A549 (cell line): ENCODE measurements around the gene BCL6. TPM values are rescaled to one million over a fixed set of nuclear protein-coding genes. Genes with fewer than 3 reads are reported as not detected.

Experiments used
- ATAC-seq, 2 experiments: fragments of 200-7000 bp in 1 of 2; fragments of >200 bp in 1 of 2; cut with Nextera tagmentation in 1 of 2; cut with Tn5 transposase in 1 of 2; 3 replicates each; pipeline versions ENCODE4 v1.8.0 to v1.9.1; 2018 to 2020; ENCODE audit warnings: mild to moderate bottlenecking in 1 of 2, moderate library complexity in 1 of 2
- CTCF ChIA-PET: fragments of 300-600 bp; sonication (Branson Sonifier 250); formaldehyde crosslinking; extraction: SDS; loops from one replicate; lab custom pipeline; 2021; ENCODE audit warnings: antibody characterized with exemption, inconsistent platforms; lab: Yijun Ruan, JAX
- POLR2A ChIA-PET: fragments of 350-600 bp; formaldehyde crosslinking; extraction: SDS; loops from one replicate; lab custom pipeline; 2021; ENCODE audit warnings: antibody characterized with exemption, inconsistent platforms; lab: Yijun Ruan, JAX
- DNase-seq, 2 experiments: peaks; one replicate each; pipeline versions ENCODE4 v3.0.0 to v3.0.0-alpha.2; 2011 to 2016; ENCODE audit warnings: low read depth in 1 of 2, low spot score in 1 of 2
- FAIRE-seq: peaks from 2 replicates; lab custom pipeline; 2011; peaks lifted over from hg19 to GRCh38; lab: Jason Lieb, UNC
- H3K27ac ChIP-seq, 2 experiments: fragments of >200 bp; sonication (Bioruptor Twin); formaldehyde crosslinking; 3 replicates each; pipeline ENCODE4 v1.5.1; 2016 to 2017
- H3K4me1 ChIP-seq: fragments of >200 bp; sonication (Bioruptor Twin); formaldehyde crosslinking; 3 replicates; pipeline ENCODE4 v1.6.1; 2016
- H3K4me2 ChIP-seq: fragments of >200 bp; sonication (Bioruptor Twin); formaldehyde crosslinking; 3 replicates; pipeline ENCODE4 v1.6.1; 2016
- H3K4me3 ChIP-seq: fragments of >200 bp; sonication (Bioruptor Twin); formaldehyde crosslinking; 3 replicates; pipeline ENCODE4 v1.5.1; 2016
- H3K9me3 ChIP-seq: fragments of >200 bp; sonication (Bioruptor Twin); formaldehyde crosslinking; 3 replicates; pipeline ENCODE4 v1.6.1; 2016
- CBX2 ChIP-seq: fragments of 200-600 bp; sonication (generic); IDR thresholded peaks from 2 replicates; pipeline ENCODE4 v1.6.1; 2016; ENCODE audit warnings: low read depth, mild to moderate bottlenecking, borderline replicate concordance
- CHD4 ChIP-seq: fragments of 200-600 bp; sonication (generic); IDR thresholded peaks from 2 replicates; pipeline ENCODE4 v1.6.1; 2016; ENCODE audit warnings: antibody characterized with exemption, mild to moderate bottlenecking, borderline replicate concordance
- HDAC2 ChIP-seq: fragments of 200-600 bp; sonication (generic); IDR thresholded peaks from 2 replicates; pipeline ENCODE4 v1.6.1; 2016
- JUNB ChIP-seq: fragments of >200 bp; sonication (Bioruptor Twin); formaldehyde crosslinking; IDR thresholded peaks from 2 replicates; pipeline ENCODE4 v1.6.1; 2016
- MAFK ChIP-seq: fragments of 450-650 bp; IDR thresholded peaks from 2 replicates; pipeline ENCODE4 v1.6.1; 2014; ENCODE audit not compliant: partially characterized antibody
- NR3C1 ChIP-seq: fragments of >200 bp; sonication (Bioruptor Twin); formaldehyde crosslinking; IDR thresholded peaks from 3 replicates; pipeline ENCODE4 v1.6.1; 2017
- RFX5 ChIP-seq: fragments of 450-650 bp; IDR thresholded peaks from 2 replicates; pipeline ENCODE4 v1.7.1; 2014; ENCODE audit warnings: antibody characterized with exemption, mild to moderate bottlenecking, moderate library complexity
- WGBS: methylation state at CpG from one replicate; pipeline ENCODE4 v1.1.6; 2017; ENCODE audit errors: missing lambda C conversion rate; 5-methylcytosine and 5-hydroxymethylcytosine counted together
- polyA plus RNA-seq, 4 experiments: library from polyadenylated mRNA; depleted of rRNA in 3 of 4; stranded (reverse); fragments of >200 nt; fragmentation: RNase III in 1 of 4; extraction: RNeasy Plus Mini Kit Qiagen cat#74134 plus additional on column Dnase treatment in 1 of 4; gene quantifications; 2 replicates in 3 of 4; 3 replicates in 1 of 4; pipeline ENCODE4 v1.2.3, GENCODE V29; 2011 to 2017
- TF ChIP-seq, protein P1 (sequence below): IDR thresholded peaks from 2 replicates; pipeline ENCODE4 v1.6.1; 2012
- TF ChIP-seq, protein P2 (sequence below): fragments of 150-350 bp; IDR thresholded peaks from 2 replicates; pipeline ENCODE4 v1.6.1; 2014; ENCODE audit warnings: low read depth, mild to moderate bottlenecking, low read length
- TF ChIP-seq, protein P3 (sequence below): fragments of 250-450 bp; sonication (Bioruptor Pico); IDR thresholded peaks from 2 replicates; pipeline ENCODE4 v1.5.0; 2021; ENCODE audit warnings: mild to moderate bottlenecking, moderate library complexity, borderline replicate concordance
- TF ChIP-seq, protein P4 (sequence below): fragments of >200 bp; sonication (Bioruptor Twin); formaldehyde crosslinking; IDR thresholded peaks from 3 replicates; pipeline ENCODE4 v1.6.1; 2016

Gene BCL6
- polyA plus RNA-seq, 2 of the 4 experiments (the other 2 are of a cell fraction): 7.0 to 10.4 TPM

DNA sequence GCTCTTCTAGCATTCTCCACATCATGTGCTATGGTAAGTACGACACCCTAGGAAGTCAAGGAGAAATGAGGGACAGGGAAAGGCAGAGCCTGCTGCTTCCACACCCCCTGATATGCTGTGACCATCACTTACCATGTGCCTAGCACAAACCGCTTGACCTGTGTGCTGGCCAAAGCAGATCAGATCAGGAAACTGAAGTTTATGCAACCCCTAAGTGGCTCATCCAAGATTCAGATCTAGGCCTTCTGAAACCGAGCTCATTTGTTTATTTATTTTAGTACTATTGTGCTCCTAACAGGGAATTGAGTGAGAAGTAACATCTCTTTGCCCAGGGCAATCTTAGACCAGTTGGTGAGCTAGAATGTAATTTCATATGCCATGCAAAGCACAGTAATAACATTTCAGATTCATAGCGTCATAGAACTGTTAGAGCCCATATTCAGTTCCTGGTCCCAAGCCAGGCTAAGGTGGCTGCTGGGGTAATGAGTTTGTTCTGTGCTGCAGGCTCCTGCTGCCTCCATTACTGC is 42.7 kb downstream of the BCL6 start, which contains the start of gene RTP2:
Gene RTP2 (minus strand): TSS at position 51 of the 527 bp plus-strand sequence. CDS start 429 bp downstream, outside the sequence.
- TF ChIP-seq, protein P1, sequence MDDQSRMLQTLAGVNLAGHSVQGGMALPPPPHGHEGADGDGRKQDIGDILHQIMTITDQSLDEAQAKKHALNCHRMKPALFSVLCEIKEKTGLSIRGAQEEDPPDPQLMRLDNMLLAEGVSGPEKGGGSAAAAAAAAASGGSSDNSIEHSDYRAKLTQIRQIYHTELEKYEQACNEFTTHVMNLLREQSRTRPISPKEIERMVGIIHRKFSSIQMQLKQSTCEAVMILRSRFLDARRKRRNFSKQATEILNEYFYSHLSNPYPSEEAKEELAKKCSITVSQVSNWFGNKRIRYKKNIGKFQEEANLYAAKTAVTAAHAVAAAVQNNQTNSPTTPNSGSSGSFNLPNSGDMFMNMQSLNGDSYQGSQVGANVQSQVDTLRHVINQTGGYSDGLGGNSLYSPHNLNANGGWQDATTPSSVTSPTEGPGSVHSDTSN: no peak
- TF ChIP-seq RFX5: no peak
- TF ChIP-seq, protein P2, sequence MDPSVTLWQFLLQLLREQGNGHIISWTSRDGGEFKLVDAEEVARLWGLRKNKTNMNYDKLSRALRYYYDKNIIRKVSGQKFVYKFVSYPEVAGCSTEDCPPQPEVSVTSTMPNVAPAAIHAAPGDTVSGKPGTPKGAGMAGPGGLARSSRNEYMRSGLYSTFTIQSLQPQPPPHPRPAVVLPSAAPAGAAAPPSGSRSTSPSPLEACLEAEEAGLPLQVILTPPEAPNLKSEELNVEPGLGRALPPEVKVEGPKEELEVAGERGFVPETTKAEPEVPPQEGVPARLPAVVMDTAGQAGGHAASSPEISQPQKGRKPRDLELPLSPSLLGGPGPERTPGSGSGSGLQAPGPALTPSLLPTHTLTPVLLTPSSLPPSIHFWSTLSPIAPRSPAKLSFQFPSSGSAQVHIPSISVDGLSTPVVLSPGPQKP: no peak
- no peak for TF ChIP-seq CHD4
- no peak for TF ChIP-seq JUNB
- TF ChIP-seq, protein P3, sequence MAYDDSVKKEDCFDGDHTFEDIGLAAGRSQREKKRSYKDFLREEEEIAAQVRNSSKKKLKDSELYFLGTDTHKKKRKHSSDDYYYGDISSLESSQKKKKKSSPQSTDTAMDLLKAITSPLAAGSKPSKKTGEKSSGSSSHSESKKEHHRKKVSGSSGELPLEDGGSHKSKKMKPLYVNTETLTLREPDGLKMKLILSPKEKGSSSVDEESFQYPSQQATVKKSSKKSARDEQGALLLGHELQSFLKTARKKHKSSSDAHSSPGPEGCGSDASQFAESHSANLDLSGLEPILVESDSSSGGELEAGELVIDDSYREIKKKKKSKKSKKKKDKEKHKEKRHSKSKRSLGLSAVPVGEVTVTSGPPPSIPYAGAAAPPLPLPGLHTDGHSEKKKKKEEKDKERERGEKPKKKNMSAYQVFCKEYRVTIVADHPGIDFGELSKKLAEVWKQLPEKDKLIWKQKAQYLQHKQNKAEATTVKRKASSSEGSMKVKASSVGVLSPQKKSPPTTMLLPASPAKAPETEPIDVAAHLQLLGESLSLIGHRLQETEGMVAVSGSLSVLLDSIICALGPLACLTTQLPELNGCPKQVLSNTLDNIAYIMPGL (CRISPR knock-in tag): no peak
- Histone ChIP-seq H3K4me3 (no peak within 1 kb of the TSS), H3K4me2 (no peak within 1 kb of the TSS), H3K27ac (no peak within 1 kb of the TSS), H3K4me1 (no peaks in the 10 kb centered on the region), H3K9me3 (no peaks in the 10 kb centered on the region)
- ATAC-seq: no peak
- no peak for DNase-seq
- 44% methylated on average over 4 of the region's 4 CpGs for WGBS
- ChIA-PET POLR2A (no interaction called here), CTCF (interaction anchor here (0.9 to 4.3 kb wide), 6 partner anchors 12 to 502 kb away, joined by 3 to 23 read pairs (median 4); no protein-coding TSS in a partner anchor)
- no peak for FAIRE-seq

DNA sequence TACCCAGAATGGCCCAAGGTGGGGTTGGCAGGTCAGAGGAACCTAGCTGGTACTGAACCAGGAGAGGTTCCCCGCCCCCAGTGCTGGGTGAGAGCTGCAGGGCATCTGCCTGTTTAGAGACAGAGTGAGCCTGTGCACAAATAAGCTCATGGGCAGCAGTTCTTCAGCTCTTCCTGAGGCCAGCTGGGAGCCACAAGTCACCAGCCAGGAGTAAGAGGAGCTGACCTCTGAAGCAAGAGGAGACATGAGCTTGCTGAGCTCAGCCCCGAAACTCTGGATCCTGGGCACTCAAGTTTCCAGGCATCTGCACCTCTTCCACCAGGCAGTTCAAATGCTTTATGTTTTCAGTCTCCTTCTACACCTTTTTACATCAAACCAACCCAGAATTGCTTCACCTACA is 45.0 kb downstream of the BCL6 start:
- DNase-seq: no peak
- WGBS: 45% methylated on average over 1 of the region's 2 CpGs
- Histone ChIP-seq H3K4me2 (no peak overlapping the region), H3K27ac (no peak overlapping the region), H3K4me3 (no peak overlapping the region), H3K4me1 (no peaks in the 10 kb centered on the region), H3K9me3 (no peaks in the 10 kb centered on the region)
- CTCF ChIA-PET: interaction anchor here (0.6 to 4.3 kb wide), 4 partner anchors 10 to 535 kb away, joined by 3 to 23 read pairs (median 6); no protein-coding TSS in a partner anchor
- no peak for FAIRE-seq
- TF ChIP-seq MAFK: no peak
- TF ChIP-seq, protein P4, sequence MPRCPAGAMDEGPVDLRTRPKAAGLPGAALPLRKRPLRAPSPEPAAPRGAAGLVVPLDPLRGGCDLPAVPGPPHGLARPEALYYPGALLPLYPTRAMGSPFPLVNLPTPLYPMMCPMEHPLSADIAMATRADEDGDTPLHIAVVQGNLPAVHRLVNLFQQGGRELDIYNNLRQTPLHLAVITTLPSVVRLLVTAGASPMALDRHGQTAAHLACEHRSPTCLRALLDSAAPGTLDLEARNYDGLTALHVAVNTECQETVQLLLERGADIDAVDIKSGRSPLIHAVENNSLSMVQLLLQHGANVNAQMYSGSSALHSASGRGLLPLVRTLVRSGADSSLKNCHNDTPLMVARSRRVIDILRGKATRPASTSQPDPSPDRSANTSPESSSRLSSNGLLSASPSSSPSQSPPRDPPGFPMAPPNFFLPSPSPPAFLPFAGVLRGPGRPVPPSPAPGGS: no peak
- no peak for TF ChIP-seq HDAC2
- TF ChIP-seq CBX2: no peak
- ATAC-seq: no peak
- POLR2A ChIA-PET: no interaction called here

DNA sequence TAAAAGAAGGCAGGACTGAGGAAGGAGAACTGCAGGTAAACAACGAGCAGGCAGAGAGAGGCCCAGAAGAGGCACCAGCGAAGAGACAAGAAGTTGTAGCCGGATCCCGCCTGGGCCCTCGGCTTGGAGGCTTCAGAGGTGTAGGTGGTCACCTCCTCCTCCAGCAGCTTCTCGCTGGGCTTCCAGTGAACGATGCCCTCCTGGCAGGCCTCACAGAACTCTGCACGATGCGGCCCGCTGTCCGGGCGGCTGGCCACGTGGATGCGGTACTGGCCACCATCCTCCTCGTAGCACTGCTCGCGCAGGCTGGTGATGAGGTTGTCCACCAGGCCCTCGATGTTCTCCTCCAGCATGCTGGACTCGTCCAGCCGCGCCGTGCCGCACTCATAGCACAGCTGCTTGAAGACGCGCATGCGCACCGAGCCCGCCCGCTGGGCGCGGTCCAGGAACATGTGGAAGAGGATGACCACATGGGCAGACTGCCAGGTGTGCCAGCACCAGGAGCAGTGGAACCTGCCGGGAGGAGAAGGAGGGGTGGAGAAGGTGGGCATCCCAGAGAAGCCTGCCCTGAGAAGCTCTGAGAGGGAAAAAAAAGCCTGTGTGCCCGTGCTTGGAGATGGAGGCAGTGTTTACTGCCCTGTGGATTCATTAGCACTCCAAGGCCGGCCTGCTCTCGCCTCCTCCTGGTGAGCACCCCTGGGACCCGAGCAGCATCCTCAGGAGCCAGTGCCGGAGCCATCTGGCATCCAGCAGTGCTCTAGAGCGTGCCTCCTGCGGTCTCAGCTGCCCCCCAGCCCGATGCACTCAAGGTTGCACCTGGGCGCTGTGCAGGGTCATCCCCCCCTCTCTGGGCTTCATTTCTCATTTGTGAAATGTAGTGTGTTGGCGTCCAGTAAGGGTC is 46.5 kb downstream of the BCL6 start:
- WGBS: 56% methylated on average over 11 of the region's 42 CpGs
- CTCF ChIA-PET: interaction anchor here (0.6 to 2.0 kb wide), 3 partner anchors 16 to 380 kb away, joined by 4 read pairs; no protein-coding TSS in a partner anchor

More for the DNA sequence above, 46.5 kb downstream of the BCL6 start:
- H3K4me2 ChIP-seq: no peak overlapping the region
- H3K9me3 ChIP-seq: no peaks in the 10 kb centered on the region
- POLR2A ChIA-PET: no interaction called here
- H3K4me3 ChIP-seq: no peak overlapping the region
- no peaks in the 10 kb centered on the region for H3K4me1 ChIP-seq
- no peak overlapping the region for H3K27ac ChIP-seq
- no peak for DNase-seq
- no peak for ATAC-seq
- TF ChIP-seq RFX5 (no peak), NR3C1 (no peak)
- TF ChIP-seq, all 56 proteins: peak for 0
- no peak for FAIRE-seq
